Ishikawa (cell line): ENCODE results near the gene UNC79.

ENCODE experiments used
- CEBPB ChIP-seq: IDR thresholded peaks from 2 replicates; pipeline ENCODE4 v1.6.1; 2012
- CREB1 ChIP-seq: IDR thresholded peaks from 2 replicates; pipeline ENCODE4 v1.6.1; 2012; ENCODE audit warnings: low read depth
- EGR1 ChIP-seq: IDR thresholded peaks from 2 replicates; pipeline ENCODE4 v1.6.1; 2012
- EP300 ChIP-seq: IDR thresholded peaks from 2 replicates; pipeline ENCODE4 v1.6.1; 2012; ENCODE audit warnings: borderline replicate concordance
- FOXM1 ChIP-seq: IDR thresholded peaks from 2 replicates; pipeline ENCODE4 v1.6.1; 2012; ENCODE audit warnings: low read depth, borderline replicate concordance
- MAX ChIP-seq: IDR thresholded peaks from 2 replicates; pipeline ENCODE4 v1.6.1; 2012
- NFIC ChIP-seq: IDR thresholded peaks from 2 replicates; pipeline ENCODE4 v1.6.1; 2012
- RAD21 ChIP-seq: IDR thresholded peaks from 2 replicates; pipeline ENCODE4 v1.6.1; 2012; ENCODE audit warnings: low read depth
- REST ChIP-seq: IDR thresholded peaks from 2 replicates; pipeline ENCODE4 v1.6.1; 2012; ENCODE audit warnings: low read depth, mild to moderate bottlenecking
- TAF1 ChIP-seq: IDR thresholded peaks from 2 replicates; pipeline ENCODE4 v1.6.1; 2012; ENCODE audit warnings: low read depth, mild to moderate bottlenecking
- TCF12 ChIP-seq: IDR thresholded peaks from 2 replicates; pipeline ENCODE4 v1.6.1; 2012; ENCODE audit warnings: low read depth
- TEAD4 ChIP-seq: IDR thresholded peaks from 2 replicates; pipeline ENCODE4 v1.6.1; 2012
- USF1 ChIP-seq: IDR thresholded peaks from 2 replicates; pipeline ENCODE4 v1.6.1; 2012
- YY1 ChIP-seq: IDR thresholded peaks from 2 replicates; pipeline ENCODE4 v1.6.1; 2012; ENCODE audit warnings: low read depth
- ZBTB7A ChIP-seq: IDR thresholded peaks from 2 replicates; pipeline ENCODE4 v1.6.1; 2012; ENCODE audit warnings: low read depth

Gene UNC79

GRCh38 chr14:93747560-93747959 is 316.8 kb downstream of the UNC79 start:
- TF ChIP-seq EP300 (no peak), TCF12 (no peak), NFIC (no peak), TEAD4 (no peak), FOXM1 (no peak), EGR1 (no peak), TAF1 (no peak), MAX (no peak), RAD21 (no peak)

GRCh38 chr14:93748208-93749075 is 317.7 kb downstream of the UNC79 start:
- TF ChIP-seq CEBPB = no peak
- TF ChIP-seq EP300 = no peak
- TF ChIP-seq REST = no peak
- no peak for TF ChIP-seq FOXM1
- no peak for TF ChIP-seq TAF1
- TF ChIP-seq YY1 = no peak
- no peak for TF ChIP-seq TEAD4
- TF ChIP-seq MAX = no peak
- TF ChIP-seq NFIC = no peak
- no peak for TF ChIP-seq ZBTB7A
- no peak for TF ChIP-seq USF1
- TF ChIP-seq RAD21 = no peak
- TF ChIP-seq CREB1 = no peak
- TF ChIP-seq TCF12 = no peak
- TF ChIP-seq EGR1 = no peak

GRCh38 chr14:93749076-93749420 is 318.3 kb downstream of the UNC79 start:
- TF ChIP-seq NFIC = no peak
- no peak for TF ChIP-seq EGR1
- no peak for TF ChIP-seq EP300
- no peak for TF ChIP-seq ZBTB7A
- no peak for TF ChIP-seq RAD21
- TF ChIP-seq CEBPB = no peak
- TF ChIP-seq TAF1 = no peak
- TF ChIP-seq FOXM1 = no peak
- TF ChIP-seq USF1 = no peak
- no peak for TF ChIP-seq YY1
- TF ChIP-seq TCF12 = no peak
- no peak for TF ChIP-seq CREB1
- TF ChIP-seq TEAD4 = no peak
- TF ChIP-seq REST = no peak
- no peak for TF ChIP-seq MAX

GRCh38 chr14:93751946-93752655 is 321.4 kb downstream of the UNC79 start:
- no peak for TF ChIP-seq TAF1
- TF ChIP-seq RAD21 = no peak
- TF ChIP-seq USF1 = no peak
- no peak for TF ChIP-seq YY1
- no peak for TF ChIP-seq EGR1
- no peak for TF ChIP-seq CREB1
- TF ChIP-seq ZBTB7A = no peak
- no peak for TF ChIP-seq CEBPB
- no peak for TF ChIP-seq FOXM1
- no peak for TF ChIP-seq EP300
- no peak for TF ChIP-seq MAX
- TF ChIP-seq TCF12 = no peak
- no peak for TF ChIP-seq NFIC
- TF ChIP-seq REST = no peak
- no peak for TF ChIP-seq TEAD4
